HL-60 (cell line): ENCODE measurements around the gene VWA3B.

Experiments used
- DNase-seq, 2 experiments: peaks; one replicate each; pipeline ENCODE4 v3.0.0-alpha.2; 2010 to 2020; ENCODE audit warnings: low read depth in 1 of 2, low spot score in 1 of 2
- H3K27ac ChIP-seq: fragments of 250-450 bp; sonication (Bioruptor Pico); replicated peaks from 2 replicates; pipeline ENCODE4 v1.5.1; 2020; ENCODE audit warnings: mild to moderate bottlenecking, moderate library complexity
- H3K27me3 ChIP-seq: fragments of 250-450 bp; sonication (Bioruptor Pico); 2 replicates; pipeline ENCODE4 v1.5.1; 2021; ENCODE audit warnings: mild to moderate bottlenecking, moderate library complexity; ENCODE audit not compliant: insufficient read depth, poor library complexity, severe bottlenecking
- H3K4me3 ChIP-seq: replicated peaks from 2 replicates; pipeline ENCODE4 v1.5.1; 2011; ENCODE audit warnings: mild to moderate bottlenecking, control low read depth, low read length; ENCODE audit not compliant: insufficient read depth
- CTCF ChIP-seq: IDR thresholded peaks from one replicate; pipeline ENCODE4 v1.5.1; 2011; ENCODE audit warnings: low read length, control low read depth, inconsistent platforms; ENCODE audit not compliant: insufficient read depth
- GABPA ChIP-seq: IDR thresholded peaks from 2 replicates; pipeline ENCODE4 v1.6.1; 2012; ENCODE audit warnings: low read depth
- POLR2AphosphoS5 ChIP-seq: IDR thresholded peaks from 2 replicates; pipeline ENCODE4 v1.6.1; 2012; ENCODE audit warnings: low read depth
- REST ChIP-seq: IDR thresholded peaks from 2 replicates; pipeline ENCODE4 v1.6.1; 2012; ENCODE audit warnings: low read depth; ENCODE audit not compliant: insufficient replicate concordance
- SPI1 ChIP-seq: IDR thresholded peaks from 2 replicates; pipeline ENCODE4 v1.6.1; 2012; ENCODE audit warnings: low read depth, mild to moderate bottlenecking, borderline replicate concordance

VWA3B gene

GRCh38 chr2:98157557-98157956 is 70.6 kb downstream of the VWA3B start:
- Histone ChIP-seq H3K4me3 (no peak overlapping the region), H3K27ac (no peak overlapping the region), H3K27me3 (no peaks in the 10 kb centered on the region)
- TF ChIP-seq REST (no peak), GABPA (no peak), CTCF (no peak), POLR2AphosphoS5 (no peak), SPI1 (no peak)
- DNase-seq = no peak

GRCh38 chr2:98158305-98158704 is 71.3 kb downstream of the VWA3B start:
- Histone ChIP-seq H3K27ac (no peak overlapping the region), H3K27me3 (no peaks in the 10 kb centered on the region), H3K4me3 (no peak overlapping the region)
- TF ChIP-seq POLR2AphosphoS5 (no peak), REST (no peak), GABPA (no peak), SPI1 (no peak), CTCF (no peak)
- no peak for DNase-seq

- TF ChIP-seq SPI1 (no peak), CTCF (no peak), POLR2AphosphoS5 (no peak), GABPA (no peak), REST (no peak)
- no peak for DNase-seq
Measured at GRCh38 chr2:98160554-98160953, 73.6 kb downstream of the VWA3B start.

More at GRCh38 chr2:98160554-98160953, 73.6 kb downstream of the VWA3B start:
- Histone ChIP-seq H3K27me3 (no peaks in the 10 kb centered on the region), H3K4me3 (no peak overlapping the region), H3K27ac (no peak overlapping the region)
